ENCODE data around the gene FAM53A.
"Not testable (repeated sequence)": the region's sequence is repeated elsewhere in the genome, so short reads cannot be mapped to it uniquely, and the experiment has no call there.

FAM53A gene

DNA sequence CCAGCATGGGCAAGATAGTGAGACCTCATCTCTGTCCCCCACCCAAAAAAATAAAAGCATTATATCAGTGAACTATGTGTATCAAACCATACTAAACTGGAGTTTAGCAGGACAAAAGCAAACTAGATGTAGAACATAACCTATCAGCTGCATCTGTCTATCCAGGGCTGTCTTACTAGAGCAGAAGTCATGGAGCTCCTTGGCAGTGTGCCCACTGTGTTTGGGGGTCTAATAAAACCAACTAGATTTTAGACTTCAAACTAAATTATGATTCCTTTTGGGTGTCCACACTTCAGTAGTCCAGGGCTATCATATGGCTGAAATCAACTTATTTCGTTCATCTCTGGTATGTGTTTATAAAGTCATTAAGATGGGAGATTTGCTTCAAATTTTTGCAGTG lies 19.8 kb upstream of the FAM53A start:
- Histone ChIP-seq H3K36me3 (ENCODE audit: low read depth) (peaks cover 90% of the 10 kb centered on the region), H3K4me1 (ENCODE audit: insufficient read depth, poor library complexity, severe bottlenecking) (no peaks in the 10 kb centered on the region), H3K9me3 (ENCODE audit: severe bottlenecking) (no peaks in the 10 kb centered on the region), H3K4me3 (ENCODE audit: severe bottlenecking) (no peak overlapping the region), H3K27ac (ENCODE audit: poor library complexity, severe bottlenecking) (no peak overlapping the region), H3K27me3 (ENCODE audit: insufficient read depth, poor library complexity, severe bottlenecking) (no peaks in the 10 kb centered on the region)
- ATAC-seq (ENCODE audit: low read depth) (no peak), DNase-seq (ENCODE audit: low spot score) (no peak)
- TF ChIP-seq, protein P1, sequence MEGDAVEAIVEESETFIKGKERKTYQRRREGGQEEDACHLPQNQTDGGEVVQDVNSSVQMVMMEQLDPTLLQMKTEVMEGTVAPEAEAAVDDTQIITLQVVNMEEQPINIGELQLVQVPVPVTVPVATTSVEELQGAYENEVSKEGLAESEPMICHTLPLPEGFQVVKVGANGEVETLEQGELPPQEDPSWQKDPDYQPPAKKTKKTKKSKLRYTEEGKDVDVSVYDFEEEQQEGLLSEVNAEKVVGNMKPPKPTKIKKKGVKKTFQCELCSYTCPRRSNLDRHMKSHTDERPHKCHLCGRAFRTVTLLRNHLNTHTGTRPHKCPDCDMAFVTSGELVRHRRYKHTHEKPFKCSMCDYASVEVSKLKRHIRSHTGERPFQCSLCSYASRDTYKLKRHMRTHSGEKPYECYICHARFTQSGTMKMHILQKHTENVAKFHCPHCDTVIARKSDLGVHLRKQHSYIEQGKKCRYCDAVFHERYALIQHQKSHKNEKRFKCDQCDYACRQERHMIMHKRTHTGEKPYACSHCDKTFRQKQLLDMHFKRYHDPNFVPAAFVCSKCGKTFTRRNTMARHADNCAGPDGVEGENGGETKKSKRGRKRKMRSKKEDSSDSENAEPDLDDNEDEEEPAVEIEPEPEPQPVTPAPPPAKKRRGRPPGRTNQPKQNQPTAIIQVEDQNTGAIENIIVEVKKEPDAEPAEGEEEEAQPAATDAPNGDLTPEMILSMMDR (IDR thresholded peaks at IDR 0.05; ENCODE audit: poor library complexity, severe bottlenecking), result no peak

DNA sequence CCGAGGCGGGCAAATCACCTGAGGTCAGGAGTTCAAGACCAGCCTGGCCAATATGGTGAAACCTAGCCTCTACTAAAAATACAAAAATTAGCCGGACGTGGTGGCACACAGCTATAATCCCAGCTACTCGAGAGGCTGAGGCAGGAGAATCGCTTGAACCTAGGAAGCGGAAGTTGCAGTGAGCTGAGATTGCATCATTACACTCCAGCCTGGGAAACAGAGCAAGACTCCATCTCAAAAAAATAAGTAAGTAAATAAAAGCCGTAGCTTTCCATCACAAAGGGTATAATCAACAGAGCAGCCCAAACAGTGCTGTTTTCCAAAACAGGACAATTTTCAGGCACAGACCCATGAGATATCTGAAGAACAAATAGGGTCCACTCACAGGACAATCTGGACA lies 17.6 kb upstream of the FAM53A start:
- ATAC-seq (ENCODE audit: low read depth); H3K4me1 ChIP-seq (ENCODE audit: insufficient read depth, poor library complexity, severe bottlenecking); H3K9me3 ChIP-seq (ENCODE audit: severe bottlenecking); H3K4me3 ChIP-seq (ENCODE audit: severe bottlenecking); H3K27me3 ChIP-seq (ENCODE audit: insufficient read depth, poor library complexity, severe bottlenecking); DNase-seq (ENCODE audit: low spot score); H3K27ac ChIP-seq (ENCODE audit: poor library complexity, severe bottlenecking): not testable (repeated sequence)
- peaks cover 93% of the 10 kb centered on the region for H3K36me3 ChIP-seq (ENCODE audit: low read depth)

DNA sequence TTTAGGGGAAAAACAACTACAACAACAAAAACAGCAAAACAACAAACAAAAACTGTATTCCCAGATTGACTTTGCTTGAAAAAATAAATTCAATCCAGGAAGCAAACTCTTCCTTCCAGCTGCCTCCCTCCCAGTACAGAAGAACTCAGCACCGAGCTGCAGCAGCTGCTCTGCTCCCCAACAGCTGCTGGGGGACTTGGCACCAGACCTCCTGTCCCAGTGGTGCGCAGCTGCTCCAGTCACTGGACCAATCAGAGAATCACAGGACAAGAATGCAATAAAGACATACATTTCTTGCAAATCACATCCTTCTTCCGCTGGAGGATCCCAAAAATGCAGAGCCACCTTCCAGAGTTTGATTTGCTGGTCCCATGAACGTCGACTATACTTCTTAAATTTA lies 11.8 kb upstream of the FAM53A start:
- Histone ChIP-seq H3K27ac (ENCODE audit: poor library complexity, severe bottlenecking) (no peak overlapping the region), H3K36me3 (ENCODE audit: low read depth) (peaks cover 93% of the 10 kb centered on the region), H3K27me3 (ENCODE audit: insufficient read depth, poor library complexity, severe bottlenecking) (no peaks in the 10 kb centered on the region), H3K4me3 (ENCODE audit: severe bottlenecking) (no peak overlapping the region), H3K9me3 (ENCODE audit: severe bottlenecking) (no peaks in the 10 kb centered on the region), H3K4me1 (ENCODE audit: insufficient read depth, poor library complexity, severe bottlenecking) (no peaks in the 10 kb centered on the region)
- no peak for DNase-seq (ENCODE audit: low spot score)
- ATAC-seq (ENCODE audit: low read depth), result no peak
- TF ChIP-seq, protein P1 (IDR thresholded peaks at IDR 0.05; ENCODE audit: poor library complexity, severe bottlenecking), result no peak

DNA sequence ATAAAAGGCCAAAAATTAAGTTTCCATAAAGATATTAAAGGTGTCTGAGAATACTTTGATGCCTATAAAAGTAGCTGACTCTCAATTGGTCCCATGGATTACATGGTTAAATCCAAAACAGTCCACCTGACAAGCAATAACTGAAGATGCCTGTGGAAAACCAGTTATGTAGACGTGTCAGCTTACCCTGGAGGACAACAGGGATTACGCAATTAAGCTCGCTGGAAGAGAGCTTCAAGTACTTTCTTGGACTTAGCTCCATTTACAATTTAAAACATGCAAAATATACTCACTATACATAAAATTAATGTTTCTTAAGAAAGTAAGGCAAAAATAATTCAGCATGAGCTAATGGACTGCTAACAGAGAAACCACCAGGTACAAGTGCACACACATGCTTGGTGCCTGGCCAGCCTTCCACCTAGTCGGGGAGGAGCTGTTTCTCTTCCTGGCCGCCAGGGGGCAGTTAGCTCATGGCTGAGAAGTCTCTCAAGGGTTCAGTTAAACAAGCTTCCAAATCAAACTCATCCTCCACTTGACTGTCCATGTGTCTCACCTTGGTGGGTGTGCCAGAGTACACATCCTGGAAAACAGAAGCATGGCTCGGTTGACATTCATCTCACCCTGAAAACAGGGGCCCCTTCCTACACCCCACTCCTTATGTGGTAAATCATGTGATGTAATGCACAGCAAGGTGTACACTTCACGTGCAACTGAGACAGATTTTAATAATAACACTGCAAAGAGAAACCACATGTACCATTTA lies 9.2 kb upstream of the FAM53A start:
- peaks cover 81% of the 10 kb centered on the region for H3K36me3 ChIP-seq (ENCODE audit: low read depth)
- no peak overlapping the region for H3K4me3 ChIP-seq (ENCODE audit: severe bottlenecking)
- H3K27ac ChIP-seq (ENCODE audit: poor library complexity, severe bottlenecking), result no peak overlapping the region
- H3K27me3 ChIP-seq (ENCODE audit: insufficient read depth, poor library complexity, severe bottlenecking), result no peaks in the 10 kb centered on the region
- ATAC-seq (ENCODE audit: low read depth), result peak; percentile 89
- TF ChIP-seq, protein P1 (IDR thresholded peaks at IDR 0.05; ENCODE audit: poor library complexity, severe bottlenecking), result peak; percentile 95
- no peak for DNase-seq (ENCODE audit: low spot score)
- no peaks in the 10 kb centered on the region for H3K9me3 ChIP-seq (ENCODE audit: severe bottlenecking)
- H3K4me1 ChIP-seq (ENCODE audit: insufficient read depth, poor library complexity, severe bottlenecking), result no peaks in the 10 kb centered on the region

DNA sequence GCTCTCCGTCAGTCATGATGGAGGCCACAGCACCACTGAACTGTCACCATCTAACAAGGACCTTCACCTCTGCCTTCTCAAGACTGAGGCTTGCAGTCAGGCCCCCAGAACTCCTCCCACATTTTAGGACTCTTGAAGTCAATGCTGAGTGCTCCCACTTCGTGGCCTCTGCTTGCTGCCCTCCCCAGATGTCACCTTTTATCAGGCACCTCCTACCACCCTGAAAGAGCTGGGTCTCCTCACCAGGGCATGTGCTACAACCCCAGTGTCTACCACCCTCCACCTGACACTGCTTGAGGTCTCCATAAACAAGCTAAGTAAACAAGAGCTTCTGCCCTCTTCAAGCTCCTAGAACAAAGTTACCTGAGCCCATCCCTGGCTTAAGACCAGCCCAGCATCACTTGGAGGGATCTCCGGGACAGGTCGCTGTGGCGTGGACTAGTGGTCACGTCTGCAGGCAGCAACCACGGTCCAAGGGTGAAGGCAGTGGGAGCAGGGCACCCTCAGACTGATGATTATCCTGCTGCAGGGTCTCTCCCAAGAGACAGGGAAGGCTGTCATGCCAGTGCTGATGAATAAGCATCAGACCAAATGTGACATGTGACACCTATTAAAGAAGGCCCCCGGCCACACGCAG lies 7.7 kb upstream of the FAM53A start:
- H3K27me3 ChIP-seq (ENCODE audit: insufficient read depth, poor library complexity, severe bottlenecking), result no peaks in the 10 kb centered on the region
- TF ChIP-seq, protein P1 (IDR thresholded peaks at IDR 0.05; ENCODE audit: poor library complexity, severe bottlenecking), result no peak
- no peak for ATAC-seq (ENCODE audit: low read depth)
- no peak overlapping the region for H3K27ac ChIP-seq (ENCODE audit: poor library complexity, severe bottlenecking)
- no peaks in the 10 kb centered on the region for H3K4me1 ChIP-seq (ENCODE audit: insufficient read depth, poor library complexity, severe bottlenecking)
- no peak for DNase-seq (ENCODE audit: low spot score)
- no peaks in the 10 kb centered on the region for H3K9me3 ChIP-seq (ENCODE audit: severe bottlenecking)
- no peak overlapping the region for H3K4me3 ChIP-seq (ENCODE audit: severe bottlenecking)
- peaks cover 68% of the 10 kb centered on the region for H3K36me3 ChIP-seq (ENCODE audit: low read depth)

Data from RWPE2 (cell line).